Activated CD8-positive, alpha-beta memory T cell treated with anti-CD3 and anti-CD28 coated beads, Interleukin-2, amount 50 U/mL, for 24 hours (primary cell): Measurements from ENCODE around the gene ANKRD44.
"Not testable (repeated sequence)": the region's sequence is repeated elsewhere in the genome, so short reads cannot be mapped to it uniquely, and the experiment has no call there.

ENCODE experiments used
- DNase-seq: peaks from one replicate; pipeline ENCODE4 v3.0.0-alpha.2; 2020; ENCODE audit errors: extremely low read depth

The ANKRD44 gene

DNA sequence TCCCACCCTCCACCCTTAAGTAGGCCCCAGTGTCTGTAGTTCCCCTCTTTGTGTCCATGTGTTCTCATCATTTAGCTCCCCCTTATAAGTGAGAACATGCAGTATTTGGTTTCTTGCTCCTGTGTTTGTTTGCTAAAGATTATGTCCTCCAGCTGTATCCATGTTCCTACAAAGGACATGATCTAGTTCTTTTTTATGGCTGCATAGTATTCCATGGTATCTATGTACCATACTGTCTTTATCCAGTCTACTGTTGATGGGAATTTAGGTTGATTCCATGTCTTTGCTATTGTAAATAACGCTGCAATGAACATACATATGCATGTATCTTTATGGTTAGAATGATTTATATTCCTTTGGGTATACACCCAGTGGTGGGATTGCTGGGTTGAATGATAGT lies 233.9 kb downstream of the ANKRD44 start:
- DNase-seq: no peak

GRCh38 chr2:197075754-197076337 lies 234.7 kb downstream of the ANKRD44 start:
- DNase-seq: no peak

DNA sequence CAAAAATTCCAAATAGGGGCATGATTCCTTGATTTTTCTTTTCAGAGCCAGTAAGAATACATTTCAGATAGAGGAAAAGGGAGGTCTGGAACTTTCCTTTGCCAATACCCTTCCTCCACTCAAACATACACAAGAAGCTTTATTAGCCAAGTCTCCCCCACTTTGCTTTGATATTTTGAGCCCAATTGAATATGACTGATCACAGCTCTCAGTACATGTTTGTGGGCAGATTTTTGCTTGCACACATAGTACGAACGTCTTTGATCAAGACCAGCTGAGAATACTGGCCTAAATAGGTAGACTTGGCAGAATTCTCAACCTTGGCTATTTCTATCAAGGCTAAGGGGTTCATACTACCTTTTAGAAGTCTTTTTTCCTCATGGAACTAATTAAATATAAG lies 235.3 kb downstream of the ANKRD44 start:
- no peak for DNase-seq

- DNase-seq: no peak
Observed at GRCh38 chr2:197073701-197074433, 236.7 kb downstream of the ANKRD44 start.

GRCh38 chr2:197073270-197073669 lies 237.3 kb downstream of the ANKRD44 start:
- DNase-seq: no peak

DNA sequence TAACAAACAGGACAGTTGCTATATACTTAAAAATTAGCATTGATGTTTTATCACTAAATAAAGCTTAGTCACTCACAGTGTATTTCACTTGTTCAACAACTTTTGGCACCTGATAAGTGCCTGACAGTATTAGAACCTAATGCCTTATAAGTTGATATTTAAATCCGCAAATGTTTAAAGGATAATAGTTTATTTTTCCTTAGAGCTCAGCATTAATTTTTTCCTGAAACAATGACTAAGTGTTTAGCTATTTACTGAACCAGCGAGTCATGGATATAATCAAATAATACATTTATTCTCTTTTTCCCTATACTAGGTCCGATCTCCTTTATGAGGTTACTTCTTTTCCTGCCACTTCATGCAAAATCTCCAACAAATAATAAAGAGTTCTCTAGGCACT lies 238.0 kb downstream of the ANKRD44 start:
- DNase-seq: no peak

GRCh38 chr2:197071790-197072436 lies 238.7 kb downstream of the ANKRD44 start:
- DNase-seq: no peak

DNA sequence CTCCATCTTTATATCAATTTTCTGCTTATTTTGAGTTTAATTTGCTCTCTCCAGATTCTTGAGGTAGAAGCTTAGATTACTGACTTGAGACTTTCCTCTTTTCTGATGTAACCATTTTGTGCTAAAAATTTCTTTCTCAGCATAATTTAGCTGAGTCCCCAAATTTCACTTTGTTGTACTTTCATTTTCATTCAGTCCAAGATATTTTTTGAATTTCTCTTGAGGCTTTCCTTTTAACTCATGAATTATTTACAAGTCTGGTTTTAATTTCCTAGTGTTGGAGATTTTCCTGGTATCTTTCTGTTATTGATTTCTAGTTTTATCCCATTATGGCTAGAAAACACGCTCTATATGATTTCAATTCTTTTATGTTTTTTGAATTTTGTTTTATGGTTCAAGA lies 239.4 kb downstream of the ANKRD44 start:
- DNase-seq: no peak

GRCh38 chr2:197069958-197070357 lies 240.6 kb downstream of the ANKRD44 start:
- no peak for DNase-seq

DNA sequence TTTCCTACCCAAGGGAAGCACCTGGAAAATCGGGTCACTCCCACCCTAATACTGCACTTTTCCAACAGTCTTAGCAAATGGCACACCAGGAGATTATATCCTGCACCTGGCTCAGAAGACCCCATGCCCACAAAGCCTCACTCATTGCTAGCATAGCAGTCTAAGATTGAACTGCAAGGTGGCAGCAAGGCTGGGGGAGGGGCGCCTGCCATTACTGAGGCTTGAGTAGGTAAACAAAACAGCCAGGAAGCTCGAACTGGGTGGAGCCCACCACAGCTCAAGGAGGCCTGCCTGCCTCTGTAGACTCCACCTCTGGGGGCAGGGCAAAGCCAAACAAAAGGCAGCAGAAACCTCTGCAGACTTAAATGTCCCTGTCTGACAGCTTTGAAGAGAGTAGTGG lies 248.0 kb downstream of the ANKRD44 start:
- not testable (repeated sequence) for DNase-seq

GRCh38 chr2:197059477-197059876 lies 251.1 kb downstream of the ANKRD44 start:
- DNase-seq: no peak

DNA sequence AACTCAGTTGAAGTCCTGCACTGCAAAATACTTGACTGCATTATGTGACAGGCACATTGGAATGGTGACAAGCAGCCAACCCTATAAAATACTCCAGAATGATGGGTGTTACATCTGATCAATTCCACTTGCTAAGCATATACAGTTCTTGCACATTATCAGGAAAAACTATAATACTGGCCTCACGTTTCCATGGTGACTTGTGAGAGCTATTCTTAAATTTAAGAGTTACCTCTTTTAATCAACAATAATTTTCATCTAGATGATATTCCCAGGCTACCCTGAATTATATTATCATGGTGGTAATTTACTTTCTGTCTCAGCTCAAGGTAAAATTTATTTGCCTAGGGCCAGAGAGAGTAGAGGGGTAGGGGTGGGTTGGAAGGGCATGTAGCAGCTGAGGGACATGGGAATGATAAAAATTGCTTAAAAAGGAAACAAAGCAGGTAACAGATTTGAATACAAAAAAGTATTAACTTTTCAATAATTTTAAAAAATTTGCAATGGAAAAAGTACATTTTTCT lies 251.7 kb downstream of the ANKRD44 start:
- no peak for DNase-seq

DNA sequence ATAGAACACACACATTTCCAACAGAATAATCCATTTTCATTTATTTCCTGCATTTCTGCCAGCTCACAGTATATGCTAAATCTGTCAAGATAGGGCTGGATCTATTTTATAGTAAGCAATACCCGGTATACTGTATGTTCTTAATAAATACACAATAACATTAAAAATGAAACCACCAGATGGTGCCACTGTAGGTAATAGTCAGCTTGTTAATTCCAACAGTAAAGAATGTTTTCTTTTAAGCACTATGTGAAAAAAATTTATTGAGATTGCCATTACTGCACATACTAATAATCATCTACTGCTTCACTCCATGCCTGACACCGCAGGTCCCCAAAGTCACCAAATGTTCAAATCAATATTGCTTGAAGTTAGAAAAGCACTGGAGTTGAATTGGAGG lies 252.6 kb downstream of the ANKRD44 start:
- no peak for DNase-seq

- no peak for DNase-seq
Observed at GRCh38 chr2:197055045-197055444, 255.5 kb downstream of the ANKRD44 start.

GRCh38 chr2:197054437-197054836 lies 256.1 kb downstream of the ANKRD44 start:
- DNase-seq: no peak

DNA sequence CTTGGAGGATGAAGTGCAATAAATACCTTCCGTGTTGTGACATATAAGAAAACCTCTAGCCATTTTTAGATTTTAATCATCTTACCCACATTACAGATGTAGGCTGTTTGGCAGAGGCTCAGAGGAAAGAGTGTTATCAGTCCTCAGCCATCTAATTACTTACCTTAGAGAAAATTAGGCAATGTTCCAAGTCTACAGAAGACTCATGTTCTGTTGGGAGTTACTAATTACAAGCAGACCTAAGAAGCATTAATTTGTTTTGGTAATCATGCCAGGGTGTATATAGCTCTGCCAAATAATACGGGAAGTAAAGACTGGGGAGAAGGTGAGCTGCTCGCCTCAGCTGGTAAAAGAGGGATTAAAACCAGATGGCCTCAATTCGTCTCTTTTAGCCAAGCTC lies 258.2 kb downstream of the ANKRD44 start:
- DNase-seq: no peak

DNA sequence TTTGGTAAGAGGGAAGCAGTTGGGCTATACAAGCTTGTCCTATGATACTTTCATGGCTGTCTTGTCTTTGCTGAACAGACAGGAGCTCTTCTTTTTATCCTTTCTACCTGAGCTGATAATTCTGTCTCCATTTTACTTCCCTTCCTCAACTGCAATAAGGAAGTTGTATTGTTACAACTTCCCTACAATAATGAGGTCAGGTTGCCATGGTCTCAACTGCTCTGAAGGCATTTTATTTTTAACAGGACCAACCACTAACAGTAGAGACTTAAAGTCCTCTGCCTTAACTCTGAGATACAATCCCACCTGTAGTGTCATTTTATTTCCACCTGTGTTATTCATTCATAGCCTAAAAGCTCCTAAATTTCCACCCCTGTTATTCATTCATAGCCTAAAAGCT lies 265.5 kb downstream of the ANKRD44 start:
- DNase-seq: no peak

DNA sequence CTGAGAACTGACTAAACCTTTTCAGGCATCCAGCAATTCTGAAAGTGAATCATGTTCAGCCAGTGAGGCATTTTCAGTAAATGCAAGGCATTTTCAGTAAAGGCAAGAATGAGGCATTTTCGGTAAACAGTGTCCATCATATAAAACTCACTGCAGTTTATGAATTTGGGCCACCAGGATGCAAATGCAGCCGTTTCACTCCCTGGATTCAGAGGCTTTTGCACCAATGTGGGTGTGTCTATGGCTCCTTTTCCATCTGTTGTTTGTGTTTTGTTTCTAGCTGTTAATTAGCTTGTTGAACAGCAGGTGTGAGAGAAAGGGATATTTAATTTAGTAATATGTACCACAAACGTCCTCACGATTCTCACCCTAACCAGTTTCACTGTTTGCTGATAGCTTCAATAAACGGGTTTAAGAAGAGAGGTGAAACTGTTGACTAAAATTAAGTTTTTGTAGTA lies 267.8 kb downstream of the ANKRD44 start:
- no peak for DNase-seq

DNA sequence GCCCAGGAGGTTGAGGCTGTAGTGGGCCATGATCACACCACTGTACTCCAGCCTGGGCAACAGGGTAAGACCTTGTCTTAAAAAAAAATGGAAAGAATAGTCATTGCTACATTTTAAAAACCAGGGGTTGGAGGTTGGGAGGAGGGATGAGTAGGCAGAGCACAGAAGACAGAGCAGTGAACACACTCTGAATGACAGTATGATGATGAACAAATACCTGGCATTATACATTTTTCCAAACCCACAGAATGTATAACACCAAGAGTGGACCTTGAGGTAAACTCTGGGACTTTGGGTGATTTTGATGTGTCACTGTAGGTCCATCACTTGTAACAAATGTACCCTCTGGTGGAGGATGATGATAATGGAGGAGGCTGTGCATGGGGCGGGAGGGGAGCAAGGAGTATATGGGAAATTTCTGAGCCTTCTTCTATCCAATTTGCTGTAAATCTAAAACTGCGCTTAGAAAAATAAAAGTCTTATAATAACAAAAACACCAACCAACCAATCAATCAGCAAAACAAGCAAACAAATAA lies 272.6 kb downstream of the ANKRD44 start:
- DNase-seq: no peak

DNA sequence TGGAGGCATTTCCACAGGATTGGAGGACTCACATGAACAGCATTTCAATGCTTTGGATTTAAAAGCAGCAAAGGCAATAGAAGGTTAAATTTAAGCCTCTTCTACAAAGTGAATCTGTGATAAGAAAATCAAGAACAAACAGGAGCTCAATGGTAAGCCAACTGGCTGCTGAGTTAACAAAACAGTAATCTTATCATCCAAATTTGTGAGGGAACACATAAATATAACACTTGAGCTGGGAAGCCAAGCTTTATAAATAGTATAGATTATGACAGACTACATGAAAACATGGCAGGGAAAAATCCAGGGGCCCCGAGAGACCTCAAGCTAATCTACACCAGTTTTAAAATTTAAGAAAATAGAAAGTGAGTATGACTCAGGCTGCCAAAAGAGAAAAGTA lies 275.6 kb downstream of the ANKRD44 start:
- no peak for DNase-seq

- no peak for DNase-seq
Observed at GRCh38 chr2:197034292-197034691, 276.3 kb downstream of the ANKRD44 start.

DNA sequence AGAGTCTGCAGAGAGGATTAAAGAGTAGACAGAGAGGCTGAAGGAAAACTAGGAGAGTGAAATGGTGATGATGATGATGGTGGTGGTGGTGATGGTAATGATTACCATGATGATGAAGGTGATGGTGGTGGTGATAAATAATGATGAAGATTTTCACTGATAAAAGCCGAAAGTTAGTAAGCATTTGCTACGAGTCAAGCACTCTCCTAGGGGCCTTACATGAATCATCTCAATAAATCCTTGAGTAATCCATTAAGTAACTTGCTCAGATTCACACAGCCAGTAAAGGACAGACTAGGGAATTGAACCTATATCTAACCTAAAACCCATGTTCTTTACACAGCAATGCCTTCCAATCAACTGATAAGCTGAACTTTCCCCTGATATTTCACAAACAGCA lies 277.4 kb downstream of the ANKRD44 start:
- DNase-seq: no peak

DNA sequence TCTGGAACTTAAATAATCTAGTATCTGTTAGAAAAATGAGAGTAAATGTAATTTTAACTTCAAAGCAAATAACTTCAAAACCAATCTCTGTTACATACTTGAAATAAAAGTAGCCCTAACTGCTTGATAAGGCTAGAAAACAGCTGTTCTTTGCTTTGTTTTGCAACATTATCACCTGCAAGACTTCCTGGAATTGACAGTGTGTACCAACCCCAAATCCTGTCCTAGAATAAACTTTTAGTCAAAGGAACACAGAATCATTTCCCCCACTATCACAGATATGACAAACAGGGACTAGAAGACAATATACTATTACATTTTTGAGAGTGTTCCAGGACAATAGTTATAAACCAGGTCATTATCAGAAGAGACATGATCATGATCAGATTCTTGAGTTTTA lies 278.8 kb downstream of the ANKRD44 start:
- DNase-seq: no peak
